ENCODE measurements around the gene COP1.
"Not testable (repeated sequence)": the region's sequence is repeated elsewhere in the genome, so short reads cannot be mapped to it uniquely, and the experiment has no call there.

COP1 gene

DNA sequence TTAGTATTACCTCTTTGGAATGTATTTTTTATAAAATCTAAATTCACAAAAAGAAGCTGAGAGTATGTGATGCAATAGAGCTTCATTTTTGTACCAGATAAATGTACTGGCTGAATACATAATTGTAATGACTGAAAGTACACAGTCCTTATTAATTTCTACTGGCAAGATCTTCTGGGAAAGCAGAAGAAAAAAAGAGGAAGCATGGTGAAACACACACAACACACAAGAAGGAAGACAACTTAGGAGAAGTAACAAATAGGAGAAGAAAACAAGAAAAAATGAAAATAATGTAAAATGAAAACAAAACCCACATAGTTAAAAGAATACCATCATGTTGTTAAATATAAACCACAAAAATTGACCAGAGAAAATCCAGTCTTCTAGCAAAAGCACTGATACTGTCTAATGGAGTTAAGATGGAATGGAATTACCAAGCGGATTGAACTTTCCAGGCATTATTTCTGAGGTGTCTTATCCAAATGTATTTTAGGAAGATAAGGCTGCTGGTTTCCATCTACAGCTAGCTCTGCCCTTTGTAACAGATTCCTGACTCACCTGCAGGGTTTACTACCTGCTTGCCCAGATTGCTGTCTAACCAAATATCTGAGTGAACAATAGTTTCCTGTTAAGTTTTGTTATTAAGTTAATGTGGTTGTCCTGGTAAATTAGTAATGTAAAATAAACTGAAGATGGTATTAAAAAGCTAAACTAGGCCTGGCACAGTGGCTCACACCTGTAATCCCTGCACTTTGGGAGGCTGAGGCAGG, 4.5 kb upstream of the COP1 start:
- TF ChIP-seq, protein P1, sequence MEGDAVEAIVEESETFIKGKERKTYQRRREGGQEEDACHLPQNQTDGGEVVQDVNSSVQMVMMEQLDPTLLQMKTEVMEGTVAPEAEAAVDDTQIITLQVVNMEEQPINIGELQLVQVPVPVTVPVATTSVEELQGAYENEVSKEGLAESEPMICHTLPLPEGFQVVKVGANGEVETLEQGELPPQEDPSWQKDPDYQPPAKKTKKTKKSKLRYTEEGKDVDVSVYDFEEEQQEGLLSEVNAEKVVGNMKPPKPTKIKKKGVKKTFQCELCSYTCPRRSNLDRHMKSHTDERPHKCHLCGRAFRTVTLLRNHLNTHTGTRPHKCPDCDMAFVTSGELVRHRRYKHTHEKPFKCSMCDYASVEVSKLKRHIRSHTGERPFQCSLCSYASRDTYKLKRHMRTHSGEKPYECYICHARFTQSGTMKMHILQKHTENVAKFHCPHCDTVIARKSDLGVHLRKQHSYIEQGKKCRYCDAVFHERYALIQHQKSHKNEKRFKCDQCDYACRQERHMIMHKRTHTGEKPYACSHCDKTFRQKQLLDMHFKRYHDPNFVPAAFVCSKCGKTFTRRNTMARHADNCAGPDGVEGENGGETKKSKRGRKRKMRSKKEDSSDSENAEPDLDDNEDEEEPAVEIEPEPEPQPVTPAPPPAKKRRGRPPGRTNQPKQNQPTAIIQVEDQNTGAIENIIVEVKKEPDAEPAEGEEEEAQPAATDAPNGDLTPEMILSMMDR (IDR thresholded peaks at IDR 0.05; ENCODE audit: low read depth, low read length, missing control alignments), result no peak
- DNase-seq (ENCODE audit: low read depth), result no peak
- in situ Hi-C loops (cut with HindIII; ENCODE audit: low sequenced_read_pairs), result no loop called here

DNA sequence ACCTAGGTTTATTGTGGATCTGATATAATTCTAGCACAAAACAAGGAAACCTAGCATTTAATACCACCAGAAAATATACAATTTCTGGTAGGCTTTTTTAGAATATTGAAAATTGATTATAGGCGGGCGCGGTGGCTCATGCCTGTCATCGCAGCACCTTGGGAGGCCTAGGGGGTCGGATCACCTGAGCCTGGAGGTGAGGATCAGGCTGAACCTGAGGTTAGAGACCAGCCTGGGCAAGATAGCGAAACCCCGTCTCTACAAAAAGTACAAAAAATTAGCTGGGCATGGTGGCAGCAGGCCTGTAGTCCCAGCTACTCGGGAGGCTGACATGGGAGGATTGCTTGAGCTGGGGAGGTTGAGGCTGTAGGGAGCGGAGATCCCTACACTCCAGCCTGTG, 948 bp upstream of the COP1 start:
- in situ Hi-C loops (cut with HindIII; ENCODE audit: low sequenced_read_pairs), result no loop called here
- TF ChIP-seq, protein P1 (IDR thresholded peaks at IDR 0.05; ENCODE audit: low read depth, low read length, missing control alignments), result no peak
- no peak for DNase-seq (ENCODE audit: low read depth)
- H3K4me3 ChIP-seq (ENCODE audit: low read depth, low read length), result peak overlapping the region; percentile 92

More for the DNA sequence above, 4.5 kb upstream of the COP1 start:
- H3K4me3 ChIP-seq (ENCODE audit: low read depth, low read length), result no peak overlapping the region

GRCh38 chr1:176206006-176206960, 803 bp downstream of the COP1 start:
- in situ Hi-C loops (cut with HindIII; ENCODE audit: low sequenced_read_pairs), result no loop called here
- H3K4me3 ChIP-seq (ENCODE audit: low read depth, low read length), result peak overlapping the region; percentile 92
- TF ChIP-seq, protein P1 (IDR thresholded peaks at IDR 0.05; ENCODE audit: low read depth, low read length, missing control alignments), result no peak
- no peak for DNase-seq (ENCODE audit: low read depth)

- TF ChIP-seq, protein P1 (IDR thresholded peaks at IDR 0.05; ENCODE audit: low read depth, low read length, missing control alignments), result no peak
- no peak for DNase-seq (ENCODE audit: low read depth)
- in situ Hi-C loops (cut with HindIII; ENCODE audit: low sequenced_read_pairs), result no loop called here
- peak overlapping the region; percentile 92 for H3K4me3 ChIP-seq (ENCODE audit: low read depth, low read length)
Measured at GRCh38 chr1:176205332-176205914, 1.7 kb downstream of the COP1 start.

DNA sequence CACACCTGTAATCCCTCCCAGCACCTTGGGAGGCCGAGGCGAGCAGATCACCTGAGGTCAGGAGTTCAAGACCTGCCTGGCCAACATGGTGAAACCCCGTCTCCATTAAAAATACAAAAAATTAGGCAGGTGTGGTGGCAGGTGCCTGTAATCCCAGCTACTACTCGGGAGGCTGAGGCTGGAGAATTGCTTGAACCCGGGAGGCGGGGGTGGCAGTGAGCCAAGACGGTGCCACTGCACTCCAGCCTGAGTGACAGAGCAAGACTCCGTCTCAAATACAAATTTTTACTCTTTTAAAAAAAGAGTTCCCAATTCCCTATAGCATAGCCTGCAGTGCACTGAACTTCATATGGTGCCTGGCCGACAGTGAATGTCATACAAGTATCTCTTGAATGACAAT, 2.4 kb downstream of the COP1 start:
- DNase-seq (ENCODE audit: low read depth); in situ Hi-C loops (cut with HindIII; ENCODE audit: low sequenced_read_pairs): not testable (repeated sequence)
- H3K4me3 ChIP-seq (ENCODE audit: low read depth, low read length), result peak overlapping the region; percentile 92

- TF ChIP-seq, protein P1 (IDR thresholded peaks at IDR 0.05; ENCODE audit: low read depth, low read length, missing control alignments), result no peak
- in situ Hi-C loops (cut with HindIII; ENCODE audit: low sequenced_read_pairs), result no loop called here
- H3K4me3 ChIP-seq (ENCODE audit: low read depth, low read length), result no peak overlapping the region
- DNase-seq (ENCODE audit: low read depth), result no peak
Measured at GRCh38 chr1:176203735-176204134, 3.4 kb downstream of the COP1 start.

All from astrocyte of the cerebellum (primary cell).